IMR-90 (cell line): ENCODE measurements around the gene RHBDL1. TPM values are rescaled to one million over a fixed set of nuclear protein-coding genes. Genes with fewer than 3 reads are reported as not detected.

Experiments
- ATAC-seq: fragments of 200-7000 bp; cut with Tn5 transposase; 2 replicates; pipeline ENCODE4 v1.9.1; 2020; ENCODE audit warnings: low read depth, mild to moderate bottlenecking, moderate library complexity
- BruUV-seq: library from RNA; stranded (reverse); fragments of 400-500 nt; replicated peaks from 2 replicates; lab custom pipeline; 2021; lab: Mats Ljungman, UMichigan
- CTCF ChIA-PET: fragments of 300-600 bp; formaldehyde crosslinking; extraction: SDS; loops from one replicate; lab custom pipeline; 2021; ENCODE audit warnings: antibody characterized with exemption; lab: Yijun Ruan, JAX
- POLR2A ChIA-PET: fragments of 300-600 bp; sonication (Branson Sonifier 250); formaldehyde crosslinking; loops from one replicate; lab custom pipeline; 2022; ENCODE audit warnings: antibody characterized with exemption; ENCODE audit not compliant: unreplicated experiment; lab: Charles Lee
- DNase-seq: peaks from one replicate; pipeline ENCODE4 v3.0.0; 2013
- H2AFZ ChIP-seq: replicated peaks from 2 replicates; pipeline ENCODE3; 2013; ENCODE audit warnings: low read length, mild to moderate bottlenecking; ENCODE audit not compliant: poor library complexity
- H2AK5ac ChIP-seq: 2 replicates; pipeline ENCODE4 v1.6.1; 2013; ENCODE audit warnings: low read depth, low read length, inconsistent platforms
- H2AK9ac ChIP-seq: replicated peaks from 2 replicates; pipeline ENCODE3; 2013; ENCODE audit warnings: mild to moderate bottlenecking, low read depth, low read length, moderate library complexity; ENCODE audit not compliant: poor library complexity
- H2BK120ac ChIP-seq: 2 replicates; pipeline ENCODE4 v1.6.1; 2013; ENCODE audit warnings: low read depth, low read length, inconsistent platforms
- H2BK15ac ChIP-seq: 3 replicates; pipeline ENCODE4 v1.6.1; 2013; ENCODE audit warnings: low read depth, low read length, inconsistent platforms
- H2BK20ac ChIP-seq: 2 replicates; pipeline ENCODE4 v1.6.1; 2013; ENCODE audit warnings: low read depth, mild to moderate bottlenecking, inconsistent platforms, low read length, moderate library complexity
- H2BK5ac ChIP-seq: 2 replicates; pipeline ENCODE4 v1.6.1; 2013; ENCODE audit warnings: mild to moderate bottlenecking, low read depth, low read length, inconsistent platforms; ENCODE audit not compliant: poor library complexity, severe bottlenecking
- H3K14ac ChIP-seq: replicated peaks from 2 replicates; pipeline ENCODE4 v1.6.1; 2013; ENCODE audit warnings: low read depth, low read length, inconsistent platforms
- H3K18ac ChIP-seq: 2 replicates; pipeline ENCODE4 v1.6.1; 2013; ENCODE audit warnings: low read depth, low read length, control low read depth
- H3K23ac ChIP-seq: 2 replicates; pipeline ENCODE4 v1.6.1; 2013; ENCODE audit warnings: low read depth, low read length, inconsistent platforms
- H3K27ac ChIP-seq: 2 replicates; pipeline ENCODE4 v1.5.1; 2013; ENCODE audit warnings: mild to moderate bottlenecking, control low read depth, low read length; ENCODE audit not compliant: insufficient read depth
- H3K27me3 ChIP-seq: 2 replicates; pipeline ENCODE4 v1.6.1; 2013; ENCODE audit warnings: low read length; ENCODE audit not compliant: control insufficient read depth, insufficient read depth
- H3K36me3 ChIP-seq: 2 replicates; pipeline ENCODE4 v1.6.1; 2013; ENCODE audit warnings: low read length, mixed read lengths; ENCODE audit not compliant: control insufficient read depth, insufficient read depth
- H3K4ac ChIP-seq: 2 replicates; pipeline ENCODE4 v1.6.1; 2013; ENCODE audit warnings: low read depth, low read length, inconsistent platforms
- H3K4me1 ChIP-seq: 2 replicates; pipeline ENCODE4 v1.6.1; 2013; ENCODE audit warnings: low read length, mixed read lengths; ENCODE audit not compliant: control insufficient read depth, insufficient read depth
- H3K4me2 ChIP-seq: 2 replicates; pipeline ENCODE4 v1.6.1; 2013; ENCODE audit warnings: low read depth, mild to moderate bottlenecking, control low read depth, low read length, moderate library complexity
- H3K4me3 ChIP-seq: 2 replicates; pipeline ENCODE4 v1.5.1; 2013; ENCODE audit warnings: low read depth, mild to moderate bottlenecking, control low read depth, low read length, moderate library complexity; ENCODE audit not compliant: insufficient read depth
- H3K56ac ChIP-seq: 2 replicates; pipeline ENCODE4 v1.6.1; 2013; ENCODE audit warnings: low read length, inconsistent platforms; ENCODE audit not compliant: insufficient read depth; ENCODE audit errors: extremely low read depth
- H3K79me1 ChIP-seq, 2 experiments: 2 replicates each; pipeline ENCODE4 v1.6.1; 2013; ENCODE audit warnings: low read length in 2 of 2, inconsistent platforms in 1 of 2, low read depth in 1 of 2
- H3K9ac ChIP-seq: 2 replicates; pipeline ENCODE4 v1.6.1; 2013; ENCODE audit warnings: low read depth, low read length, control low read depth
- H3K9me1 ChIP-seq: 2 replicates; pipeline ENCODE4 v1.6.1; 2013; ENCODE audit warnings: low read length, inconsistent platforms; ENCODE audit not compliant: insufficient read depth
- H3K9me3 ChIP-seq: 2 replicates; pipeline ENCODE4 v1.6.1; 2013; ENCODE audit warnings: low read length; ENCODE audit not compliant: control insufficient read depth, insufficient read depth
- H4K20me1 ChIP-seq: 2 replicates; pipeline ENCODE4 v1.6.1; 2013; ENCODE audit warnings: low read length, inconsistent platforms; ENCODE audit not compliant: insufficient read depth
- H4K5ac ChIP-seq: 2 replicates; pipeline ENCODE4 v1.6.1; 2013; ENCODE audit warnings: mild to moderate bottlenecking, low read depth, low read length, control low read depth
- H4K8ac ChIP-seq, 2 experiments: 2 replicates each; pipeline ENCODE4 v1.6.1; 2013; ENCODE audit warnings: low read depth in 2 of 2, low read length in 2 of 2, control low read depth in 1 of 2, inconsistent platforms in 1 of 2
- H4K91ac ChIP-seq: 2 replicates; pipeline ENCODE4 v1.6.1; 2013; ENCODE audit warnings: low read depth, low read length, inconsistent platforms; ENCODE audit not compliant: insufficient read depth
- CEBPB ChIP-seq: IDR thresholded peaks from 2 replicates; pipeline ENCODE4 v1.6.1; 2012; ENCODE audit warnings: low read depth, low read length, improper control_type of control experiment
- POLR2A ChIP-seq: IDR thresholded peaks from 2 replicates; pipeline ENCODE4 v1.6.1; 2012; ENCODE audit warnings: mild to moderate bottlenecking, low read depth, low read length
- WGBS, 2 experiments: methylation state at CpG; one replicate each; pipeline versions ENCODE4 v1.1.5 to v1.1.7; 2013; ENCODE audit warnings: missing lambda C conversion rate in 2 of 2; ENCODE audit not compliant: insufficient read length in 1 of 2; ENCODE audit errors: extremely low coverage in 2 of 2; 5-methylcytosine and 5-hydroxymethylcytosine counted together
- dilution Hi-C: fragments of 300-500 bp; cut with HindIII; formaldehyde crosslinking; loops from one replicate; pipeline ENCODE4 v1.14.3; 2018; ENCODE audit warnings: low sequenced_read_pairs; ENCODE audit not compliant: unreplicated experiment
- in situ Hi-C: fragments of 300-500 bp; cut with MboI; formaldehyde crosslinking; loops from 3 replicates; pipeline ENCODE4 v1.14.3; 2019; ENCODE audit warnings: low sequenced_read_pairs, inconsistent platforms, mixed read lengths
- intact Hi-C: fragments of 100-400 bp; cut with micrococcal nuclease; formaldehyde crosslinking; loops from 2 replicates; pipeline ENCODE4 v1.10.0; 2022
- polyA plus RNA-seq, 3 experiments: library from polyadenylated mRNA; depleted of rRNA; stranded (reverse); fragments of >200 nt; gene quantifications; 2 replicates each; pipeline ENCODE4 v1.2.3, GENCODE V29; 2012; ENCODE audit warnings: low replicate concordance in 1 of 3
- total RNA-seq: library from RNA; depleted of rRNA; stranded (reverse); fragments of >200 nt; gene quantifications from 2 replicates; pipeline ENCODE4 v1.2.3, GENCODE V29; 2012; rRNA removed
- TF ChIP-seq, protein P1 (sequence below): fragments of 150-350 bp; IDR thresholded peaks from 2 replicates; pipeline ENCODE4 v1.6.1; 2017; ENCODE audit warnings: mild to moderate bottlenecking, antibody characterized with exemption, low read length, low read depth
- TF ChIP-seq, protein P2 (sequence below): conservative IDR thresholded peaks from 2 replicates; pipeline ENCODE4 v1.5.1; 2012; ENCODE audit warnings: mild to moderate bottlenecking, low read depth, low read length, improper control_type of control experiment

Gene RHBDL1
- total and polyA plus RNA-seq, 2 of the 4 experiments (the other 2 are of a cell fraction): 0.72 to 4.1 TPM

DNA sequence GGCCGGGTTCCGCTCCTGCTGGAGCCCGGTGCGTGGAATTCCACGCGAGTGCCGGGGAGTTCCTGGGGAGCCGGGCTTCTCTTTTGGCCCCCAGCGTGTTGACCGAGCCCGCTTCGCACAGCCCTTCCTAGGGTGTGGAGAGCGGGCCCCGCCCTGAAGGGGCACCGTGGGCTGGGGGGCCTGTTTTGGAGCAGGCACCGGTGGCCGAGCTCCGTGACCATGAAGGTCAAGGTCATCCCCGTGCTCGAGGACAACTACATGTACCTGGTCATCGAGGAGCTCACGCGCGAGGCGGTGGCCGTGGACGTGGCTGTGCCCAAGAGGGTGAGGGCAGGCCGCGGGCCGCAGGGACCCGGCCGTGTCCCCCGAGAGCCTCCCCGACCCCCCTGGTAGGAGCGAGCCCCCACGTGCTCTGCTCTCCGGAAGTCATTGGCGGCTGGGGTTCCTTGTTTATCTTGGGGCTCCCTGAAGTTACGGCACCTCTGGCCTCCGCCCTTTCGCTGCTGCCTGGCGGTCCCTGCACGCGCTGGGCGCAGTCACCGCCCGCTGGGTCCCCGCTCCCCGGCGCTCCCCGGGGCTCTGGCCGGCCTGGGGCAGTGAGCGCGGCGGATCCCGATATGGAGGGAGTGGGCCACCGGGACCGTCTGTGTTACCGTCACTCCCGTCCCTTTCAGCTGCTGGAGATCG is 52.0 kb downstream of the RHBDL1 start:
- intact Hi-C loops: loop anchor here (5.0 kb wide), 1 partner anchor 60 kb away; the partner anchor contains the start of genes CHTF18 and RPUSD1
- H4K91ac ChIP-seq: peak overlapping the region; percentile 96
- H2BK15ac ChIP-seq: peak overlapping the region; percentile 80; the same call in 1 of the 3 replicates
- no TSS peak for BruUV-seq
- ChIA-PET POLR2A (no interaction called here), CTCF (no interaction called here)
- no peak overlapping the region for H2BK20ac ChIP-seq
- H3K27me3 ChIP-seq: no peaks in the 10 kb centered on the region
- peak overlapping the region; percentile 62 for H4K5ac ChIP-seq
- TF ChIP-seq POLR2A (peak; percentile 20; the same call in 1 of the 2 replicates), CEBPB (no peak)
- TF ChIP-seq, protein P1, sequence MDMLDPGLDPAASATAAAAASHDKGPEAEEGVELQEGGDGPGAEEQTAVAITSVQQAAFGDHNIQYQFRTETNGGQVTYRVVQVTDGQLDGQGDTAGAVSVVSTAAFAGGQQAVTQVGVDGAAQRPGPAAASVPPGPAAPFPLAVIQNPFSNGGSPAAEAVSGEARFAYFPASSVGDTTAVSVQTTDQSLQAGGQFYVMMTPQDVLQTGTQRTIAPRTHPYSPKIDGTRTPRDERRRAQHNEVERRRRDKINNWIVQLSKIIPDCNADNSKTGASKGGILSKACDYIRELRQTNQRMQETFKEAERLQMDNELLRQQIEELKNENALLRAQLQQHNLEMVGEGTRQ: peak; percentile 16; the same call in 1 of the 2 replicates
- TF ChIP-seq, protein P2, sequence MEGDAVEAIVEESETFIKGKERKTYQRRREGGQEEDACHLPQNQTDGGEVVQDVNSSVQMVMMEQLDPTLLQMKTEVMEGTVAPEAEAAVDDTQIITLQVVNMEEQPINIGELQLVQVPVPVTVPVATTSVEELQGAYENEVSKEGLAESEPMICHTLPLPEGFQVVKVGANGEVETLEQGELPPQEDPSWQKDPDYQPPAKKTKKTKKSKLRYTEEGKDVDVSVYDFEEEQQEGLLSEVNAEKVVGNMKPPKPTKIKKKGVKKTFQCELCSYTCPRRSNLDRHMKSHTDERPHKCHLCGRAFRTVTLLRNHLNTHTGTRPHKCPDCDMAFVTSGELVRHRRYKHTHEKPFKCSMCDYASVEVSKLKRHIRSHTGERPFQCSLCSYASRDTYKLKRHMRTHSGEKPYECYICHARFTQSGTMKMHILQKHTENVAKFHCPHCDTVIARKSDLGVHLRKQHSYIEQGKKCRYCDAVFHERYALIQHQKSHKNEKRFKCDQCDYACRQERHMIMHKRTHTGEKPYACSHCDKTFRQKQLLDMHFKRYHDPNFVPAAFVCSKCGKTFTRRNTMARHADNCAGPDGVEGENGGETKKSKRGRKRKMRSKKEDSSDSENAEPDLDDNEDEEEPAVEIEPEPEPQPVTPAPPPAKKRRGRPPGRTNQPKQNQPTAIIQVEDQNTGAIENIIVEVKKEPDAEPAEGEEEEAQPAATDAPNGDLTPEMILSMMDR: no peak
- H2AK5ac ChIP-seq: peak overlapping the region; percentile 100
- H2BK120ac ChIP-seq: peak overlapping the region; percentile 60
- no peak overlapping the region for H3K56ac ChIP-seq
- peaks cover 6% of the 10 kb centered on the region for H3K4me1 ChIP-seq
- peaks cover 2% of the 10 kb centered on the region; the same call in 1 of the 2 replicates for H3K9me1 ChIP-seq
- peak overlapping the region; percentile 93 for H2AFZ ChIP-seq
- DNase-seq (no peak), ATAC-seq (peak; percentile 4)
- peaks cover 4% of the 10 kb centered on the region for H4K20me1 ChIP-seq
- peak overlapping the region; percentile 50; the same call in 1 of the 2 replicates for H3K18ac ChIP-seq
- H3K27ac ChIP-seq: peak overlapping the region; percentile 76; the same call in 1 of the 2 replicates
- no peak overlapping the region for H2BK5ac ChIP-seq
- H4K8ac ChIP-seq: peak overlapping the region; percentile 96 to 100
- peak overlapping the region; percentile 62 for H3K4me3 ChIP-seq
- in situ Hi-C loops: no loop called here
- 0% methylated on average over 35 of the region's 61 CpGs; no CpG with 5 or more reads in 1 of the 2 experiments for WGBS, 2 experiments
- peaks cover 0 to 5% of the 10 kb centered on the region in 2 experiments; a peak in 1 of 4 replicates for H3K79me1 ChIP-seq
- peak overlapping the region; percentile 99 for H3K23ac ChIP-seq
- H3K4ac ChIP-seq: peak overlapping the region; percentile 98
- H3K36me3 ChIP-seq: peaks cover 9% of the 10 kb centered on the region; the same call in 1 of the 2 replicates
- H3K14ac ChIP-seq: peak overlapping the region; percentile 99
- H3K9me3 ChIP-seq: no peaks in the 10 kb centered on the region
- peak overlapping the region; percentile 99 for H2AK9ac ChIP-seq
- dilution Hi-C loops: no loop called here
- H3K9ac ChIP-seq: peak overlapping the region; percentile 90
- H3K4me2 ChIP-seq: peak overlapping the region; percentile 98

Other genes starting within 250 kb of the RHBDL1 start
- gene CAPN15, start 148.0 kb upstream of the RHBDL1 start, total RNA-seq: 9.3 and 11.4 TPM in 2 replicates
- gene CAPN15, start 148.0 kb upstream of the RHBDL1 start, polyA plus RNA-seq (2012; rRNA removed): 24.3 and 36.0 TPM in 2 replicates
- not detected in 2 replicates for gene PRR35, start 115.3 kb upstream of the RHBDL1 start, total RNA-seq
- not detected in 2 replicates for gene PRR35, start 115.3 kb upstream of the RHBDL1 start, polyA plus RNA-seq (2012; rRNA removed)
- gene NHLRC4, start 108.7 kb upstream of the RHBDL1 start, total RNA-seq: 0.56 and 0.72 TPM in 2 replicates
- gene NHLRC4, start 108.7 kb upstream of the RHBDL1 start, polyA plus RNA-seq (2012; rRNA removed): 0.65 and 0.84 TPM in 2 replicates
- gene PIGQ, start 105.7 kb upstream of the RHBDL1 start, total RNA-seq: 5.9 and 7.2 TPM in 2 replicates
- gene PIGQ, start 105.7 kb upstream of the RHBDL1 start, polyA plus RNA-seq (2012; rRNA removed): 36.8 and 40.5 TPM in 2 replicates
- 6.8 and 6.9 TPM in 2 replicates for gene RAB40C, start 85.6 kb upstream of the RHBDL1 start, total RNA-seq
- 13.7 and 15.3 TPM in 2 replicates for gene RAB40C, start 85.6 kb upstream of the RHBDL1 start, polyA plus RNA-seq (2012; rRNA removed)
- not detected in 2 replicates for gene WFIKKN1, start 44.7 kb upstream of the RHBDL1 start, total RNA-seq
- gene WFIKKN1, start 44.7 kb upstream of the RHBDL1 start, polyA plus RNA-seq (2012; rRNA removed): 0.10 and 0.23 TPM in 2 replicates
- gene METTL26, start 39.4 kb upstream of the RHBDL1 start, total RNA-seq: 40.8 and 46.8 TPM in 2 replicates
- 128 and 184 TPM in 2 replicates for gene METTL26, start 39.4 kb upstream of the RHBDL1 start, polyA plus RNA-seq (2012; rRNA removed)
- 6.3 and 8.6 TPM in 2 replicates for gene MCRIP2, start 33.8 kb upstream of the RHBDL1 start, total RNA-seq
- 19.6 and 27.9 TPM in 2 replicates for gene MCRIP2, start 33.8 kb upstream of the RHBDL1 start, polyA plus RNA-seq (2012; rRNA removed)
- 1.4 and 1.7 TPM in 2 replicates for gene WDR90, start 26.3 kb upstream of the RHBDL1 start, total RNA-seq
- 18.7 and 21.7 TPM in 2 replicates for gene WDR90, start 26.3 kb upstream of the RHBDL1 start, polyA plus RNA-seq (2012; rRNA removed)
- gene RHOT2, start 7.5 kb upstream of the RHBDL1 start, total RNA-seq: 20.0 and 20.3 TPM in 2 replicates
- 181 and 228 TPM in 2 replicates for gene RHOT2, start 7.5 kb upstream of the RHBDL1 start, polyA plus RNA-seq (2012; rRNA removed)
- 162 and 183 TPM in 2 replicates for gene STUB1, start 4.7 kb downstream of the RHBDL1 start, total RNA-seq
- gene STUB1, start 4.7 kb downstream of the RHBDL1 start, polyA plus RNA-seq (2012; rRNA removed): 186 and 195 TPM in 2 replicates
- 17.2 and 17.7 TPM in 2 replicates for gene JMJD8, start 8.7 kb downstream of the RHBDL1 start, total RNA-seq
- 62.5 and 72.2 TPM in 2 replicates for gene JMJD8, start 8.7 kb downstream of the RHBDL1 start, polyA plus RNA-seq (2012; rRNA removed)
- 0.72 and 1.1 TPM in 2 replicates for gene WDR24, start 14.7 kb downstream of the RHBDL1 start, total RNA-seq
- 8.7 and 10.8 TPM in 2 replicates for gene WDR24, start 14.7 kb downstream of the RHBDL1 start, polyA plus RNA-seq (2012; rRNA removed)
- 0.18 and 0.56 TPM in 2 replicates for gene FBXL16, start 30.1 kb downstream of the RHBDL1 start, total RNA-seq
- gene FBXL16, start 30.1 kb downstream of the RHBDL1 start, polyA plus RNA-seq (2012; rRNA removed): 2.2 and 3.0 TPM in 2 replicates
- 6.1 and 8.6 TPM in 2 replicates for gene METRN, start 39.4 kb downstream of the RHBDL1 start, total RNA-seq
- gene METRN, start 39.4 kb downstream of the RHBDL1 start, polyA plus RNA-seq (2012; rRNA removed): 48.2 and 91.1 TPM in 2 replicates
- gene ANTKMT, start 45.5 kb downstream of the RHBDL1 start, total RNA-seq: 7.3 and 7.5 TPM in 2 replicates
- gene ANTKMT, start 45.5 kb downstream of the RHBDL1 start, polyA plus RNA-seq (2012; rRNA removed): 16.2 and 25.7 TPM in 2 replicates
- gene CCDC78, start 50.8 kb downstream of the RHBDL1 start, total RNA-seq: 0.54 and 0.56 TPM in 2 replicates
- 4.6 and 5.5 TPM in 2 replicates for gene CCDC78, start 50.8 kb downstream of the RHBDL1 start, polyA plus RNA-seq (2012; rRNA removed)
- gene HAGHL, start 51.4 kb downstream of the RHBDL1 start, total RNA-seq: 3.0 and 3.1 TPM in 2 replicates
- gene HAGHL, start 51.4 kb downstream of the RHBDL1 start, polyA plus RNA-seq (2012; rRNA removed): 12.5 and 17.5 TPM in 2 replicates
- 13.9 and 17.0 TPM in 2 replicates for gene CIAO3, start 65.3 kb downstream of the RHBDL1 start, total RNA-seq
- 20.2 and 20.5 TPM in 2 replicates for gene CIAO3, start 65.3 kb downstream of the RHBDL1 start, polyA plus RNA-seq (2012; rRNA removed)
- not detected in 2 replicates for gene MSLN, start 85.1 kb downstream of the RHBDL1 start, total RNA-seq
- 0.14 and 0.22 TPM in 2 replicates for gene MSLN, start 85.1 kb downstream of the RHBDL1 start, polyA plus RNA-seq (2012; rRNA removed)
- gene RPUSD1, start 112.7 kb downstream of the RHBDL1 start, total RNA-seq: 11.7 and 13.1 TPM in 2 replicates
- gene RPUSD1, start 112.7 kb downstream of the RHBDL1 start, polyA plus RNA-seq (2012; rRNA removed): 32.3 and 43.3 TPM in 2 replicates
- 3.1 and 3.2 TPM in 2 replicates for gene CHTF18, start 112.9 kb downstream of the RHBDL1 start, total RNA-seq
- gene CHTF18, start 112.9 kb downstream of the RHBDL1 start, polyA plus RNA-seq (2012; rRNA removed): 21.4 and 28.1 TPM in 2 replicates
- gene GNG13, start 125.1 kb downstream of the RHBDL1 start, total RNA-seq: not detected in 2 replicates
- not detected in 2 replicates for gene GNG13, start 125.1 kb downstream of the RHBDL1 start, polyA plus RNA-seq (2012; rRNA removed)